Fibroblast of skin of back (primary cell): ENCODE measurements around the gene MST1.
A peak's percentile ranks its signal among the peaks of the same experiment; 100 is the strongest.

Experiments used
- DNase-seq: peaks from one replicate; pipeline ENCODE4 v3.0.0-alpha.2; 2013

Gene MST1

GRCh38 chr3:49717959-49718857 lies 28.9 kb upstream of the MST1 start:
- no peak for DNase-seq

GRCh38 chr3:49717211-49717958 lies 28.1 kb upstream of the MST1 start:
- DNase-seq = no peak

DNA sequence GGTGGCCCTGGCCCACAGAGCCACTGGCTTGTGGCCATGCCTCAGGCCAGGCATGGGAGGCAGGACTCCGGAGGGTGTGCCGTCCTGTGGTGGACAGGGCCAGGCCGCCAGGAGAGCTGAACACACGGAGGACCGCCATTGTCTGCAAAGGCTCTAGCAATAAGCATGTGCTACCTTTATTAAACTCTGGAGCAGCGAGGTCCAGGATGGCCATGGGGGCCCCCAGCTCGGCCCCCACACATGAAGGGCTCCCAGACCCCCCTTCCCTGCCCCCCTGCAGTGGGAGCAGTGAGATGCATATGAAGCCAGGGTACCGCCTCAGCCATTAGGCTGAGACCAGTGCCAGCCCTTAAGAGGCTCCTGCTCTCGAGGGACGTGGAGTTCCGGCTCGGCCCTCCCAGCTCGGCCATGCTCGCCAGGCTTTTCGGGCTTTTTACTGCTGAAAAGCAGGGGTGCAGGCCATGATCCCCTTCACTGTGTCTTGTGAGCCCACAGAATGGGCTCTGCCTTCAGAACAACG lies 27.5 kb upstream of the MST1 start:
- DNase-seq = no peak

GRCh38 chr3:49716169-49716568 lies 26.9 kb upstream of the MST1 start:
- DNase-seq = no peak

- DNase-seq = no peak
Measured at GRCh38 chr3:49715611-49716121, 26.4 kb upstream of the MST1 start.

GRCh38 chr3:49714728-49715550 lies 25.7 kb upstream of the MST1 start:
- no peak for DNase-seq

DNA sequence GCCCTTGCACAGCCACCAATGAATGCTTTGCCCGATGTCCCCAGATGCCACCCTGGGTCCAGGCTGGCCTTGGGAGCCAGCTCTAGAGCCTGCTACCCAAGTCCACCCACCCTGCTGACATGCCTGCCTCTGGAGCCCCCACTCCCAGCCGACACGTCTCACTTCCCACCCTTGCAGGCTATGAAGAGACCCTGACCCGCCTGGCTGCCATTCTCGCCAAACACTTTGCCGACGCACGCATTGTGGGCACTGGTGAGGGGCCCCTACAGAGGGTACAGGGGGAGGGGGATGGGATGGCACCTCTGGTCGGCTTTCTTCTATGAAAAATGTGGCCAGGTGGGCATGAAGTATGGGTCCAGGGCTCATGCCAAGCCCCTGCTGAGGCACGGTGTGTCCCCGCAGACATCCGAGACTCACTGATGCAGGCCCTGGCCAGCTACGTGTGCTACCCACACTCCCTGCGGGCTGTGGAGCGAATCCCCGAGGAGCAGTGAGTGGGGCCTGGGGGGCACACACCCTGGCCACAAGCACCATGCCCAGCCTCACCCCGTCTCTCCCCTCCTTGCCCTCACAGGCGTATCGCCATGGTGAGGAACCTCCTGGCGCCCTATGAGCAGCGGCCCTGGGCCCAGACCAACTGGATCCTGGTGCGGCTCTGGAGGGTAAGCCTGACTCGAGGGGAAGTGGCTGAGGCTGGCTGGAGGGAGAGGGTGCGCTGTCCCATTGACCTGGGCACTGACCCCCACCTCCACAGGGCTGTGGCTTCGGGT lies 24.2 kb upstream of the MST1 start:
- no peak for DNase-seq

- no peak for DNase-seq
Measured at GRCh38 chr3:49712631-49713317, 23.5 kb upstream of the MST1 start.

- DNase-seq = no peak
Measured at GRCh38 chr3:49712166-49712565, 22.9 kb upstream of the MST1 start.

DNA sequence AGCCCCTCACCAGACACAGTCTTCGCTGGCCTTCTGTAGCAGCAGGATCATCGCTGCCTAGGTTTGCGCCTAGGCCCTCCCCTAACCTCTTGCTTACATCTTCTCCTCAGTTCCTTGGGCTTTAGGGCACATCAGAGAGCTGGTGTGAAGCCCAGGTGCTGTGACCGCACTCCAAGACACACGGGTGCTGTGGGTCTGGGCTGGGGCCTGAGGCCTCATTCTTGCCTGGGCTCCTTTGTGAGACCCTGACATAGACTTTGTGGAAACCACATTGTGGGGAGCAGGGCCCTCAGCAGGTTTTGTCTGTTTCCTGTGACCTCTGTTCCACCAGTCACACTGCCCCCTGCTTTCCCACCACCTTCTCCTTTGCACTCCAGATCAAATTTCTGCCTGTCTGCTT lies 22.2 kb upstream of the MST1 start:
- no peak for DNase-seq

DNA sequence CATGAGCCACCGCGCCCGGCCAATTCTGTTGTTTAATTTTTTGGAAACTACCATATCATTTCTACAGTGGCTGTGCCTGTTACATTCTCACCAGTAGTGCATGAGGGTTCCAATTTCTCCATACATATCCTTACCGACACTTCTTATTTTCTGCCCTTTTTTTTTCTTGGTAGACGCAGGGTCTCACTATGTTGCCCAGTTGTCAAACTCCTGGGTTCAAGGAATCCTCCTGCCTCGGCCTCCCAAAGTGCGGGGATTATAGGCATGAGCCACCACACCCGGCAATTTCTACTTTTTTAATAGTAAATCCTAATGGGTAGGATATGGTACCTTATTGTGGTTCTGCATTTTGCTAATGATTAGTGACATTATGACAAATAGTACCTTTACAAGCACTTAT lies 20.6 kb upstream of the MST1 start:
- DNase-seq = no peak

GRCh38 chr3:49707113-49707480 lies 17.8 kb upstream of the MST1 start:
- DNase-seq = no peak

- no peak for DNase-seq
Measured at GRCh38 chr3:49706456-49707112, 17.3 kb upstream of the MST1 start.

DNA sequence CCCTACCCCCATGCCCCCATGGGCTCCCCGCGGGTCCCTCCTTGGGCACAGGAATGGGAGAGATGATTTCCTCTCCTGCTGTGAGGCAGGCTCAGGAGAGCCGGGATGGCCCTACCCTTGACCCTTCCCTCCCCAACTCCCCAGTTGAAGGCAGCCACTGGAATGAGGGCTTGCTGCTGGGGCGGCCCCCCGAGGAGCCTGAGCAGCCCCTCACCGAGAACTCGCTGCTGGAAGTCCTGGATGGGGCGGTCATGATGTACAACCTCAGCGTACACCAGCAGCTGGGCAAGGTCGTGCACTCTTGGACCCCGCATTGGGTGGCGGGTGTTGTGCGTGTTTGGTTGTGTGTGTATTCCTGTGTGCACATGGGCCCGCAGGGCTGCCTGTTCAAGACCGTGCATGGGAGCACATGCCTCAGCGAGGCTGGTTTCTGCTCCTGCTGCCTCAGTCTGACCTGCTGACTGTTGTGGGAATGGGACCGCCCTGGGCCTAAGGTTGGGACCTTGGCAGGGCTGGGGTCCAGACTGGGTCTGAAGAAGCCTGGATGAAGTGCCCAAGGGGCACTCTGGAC lies 16.2 kb upstream of the MST1 start:
- no peak for DNase-seq

DNA sequence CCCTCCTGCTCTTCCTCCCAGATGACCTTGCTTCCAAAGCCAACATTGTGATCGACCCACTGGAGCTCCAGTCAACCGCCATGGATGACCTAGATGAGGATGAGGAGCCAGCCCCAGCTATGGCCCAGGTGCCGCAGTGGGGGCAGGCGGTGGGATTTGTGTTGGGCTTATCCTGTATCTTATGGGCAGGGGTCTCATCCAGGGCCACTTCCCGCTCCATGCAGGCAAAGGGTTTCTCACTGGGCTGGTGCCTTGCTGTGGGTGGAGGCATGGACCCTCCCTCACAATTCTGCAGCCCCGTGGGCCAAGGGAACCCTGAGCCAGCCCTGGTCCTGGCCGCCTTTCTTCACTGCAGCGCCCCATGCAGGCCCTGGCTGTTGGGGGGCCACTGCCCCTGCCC lies 15.4 kb upstream of the MST1 start:
- DNase-seq = no peak

DNA sequence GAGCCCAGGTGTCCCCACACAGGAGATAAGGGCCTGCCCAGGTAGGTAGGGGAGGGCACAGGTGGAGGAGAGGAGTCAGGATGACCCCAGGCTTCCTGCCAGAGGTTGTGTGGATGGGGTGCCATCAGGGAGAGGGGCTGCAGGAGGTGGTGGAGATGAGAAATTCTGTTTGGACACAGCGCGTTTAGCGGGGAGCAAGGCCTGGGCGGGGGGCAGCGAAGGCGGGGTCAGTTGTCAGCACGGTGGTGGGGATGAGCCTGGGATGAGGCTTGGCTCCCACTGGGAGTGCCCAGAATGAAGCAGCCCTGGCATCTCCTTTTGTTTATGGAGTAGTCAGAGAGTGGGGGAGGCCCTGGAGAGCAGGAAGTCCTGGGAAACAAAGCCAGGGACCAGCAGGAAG lies 14.7 kb upstream of the MST1 start:
- no peak for DNase-seq

DNA sequence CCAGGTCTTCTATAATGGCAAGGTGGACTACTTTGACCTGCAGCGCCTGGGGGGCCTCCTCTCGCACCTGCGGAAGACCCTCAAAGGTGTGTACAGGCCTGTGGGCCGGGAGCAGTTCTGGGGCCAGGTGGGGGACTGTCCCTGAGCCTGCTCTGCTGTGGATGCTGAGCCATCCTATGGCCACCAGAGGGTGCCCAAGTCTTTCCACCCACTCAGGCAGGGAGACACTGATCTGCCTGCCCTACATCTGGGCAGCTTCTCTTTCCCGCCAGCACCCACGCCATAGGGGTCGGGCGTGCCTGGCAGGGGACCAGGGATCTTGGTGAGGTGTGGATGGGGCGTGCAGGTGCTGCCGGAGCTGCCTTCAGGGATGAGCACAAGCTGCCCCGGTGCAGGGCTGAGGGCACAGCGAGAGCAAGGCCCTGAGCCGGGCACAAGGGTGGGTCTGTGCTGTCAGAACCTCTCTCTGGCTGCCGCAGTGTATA lies 14.2 kb upstream of the MST1 start:
- DNase-seq = peak; percentile 64

DNA sequence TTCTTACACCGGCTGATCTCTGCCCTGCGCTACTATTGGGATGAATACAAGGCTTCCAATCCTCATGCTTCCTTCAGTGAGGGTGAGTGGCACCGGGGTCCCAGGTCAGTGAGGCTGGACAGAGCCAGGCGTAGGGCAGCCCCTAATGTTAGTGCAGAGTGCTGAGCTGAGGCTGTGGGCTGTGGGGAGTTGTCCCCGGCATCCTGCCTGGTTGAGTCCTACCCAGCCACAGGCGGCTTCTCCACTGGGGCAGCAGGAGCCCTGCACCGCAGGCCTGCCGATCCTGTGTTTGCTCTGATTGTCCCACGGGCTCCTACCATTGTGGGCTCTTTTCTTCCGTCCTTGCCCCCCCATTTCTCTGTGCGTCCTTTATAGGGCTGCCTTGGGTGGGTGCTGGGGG lies 13.4 kb upstream of the MST1 start:
- no peak for DNase-seq

DNA sequence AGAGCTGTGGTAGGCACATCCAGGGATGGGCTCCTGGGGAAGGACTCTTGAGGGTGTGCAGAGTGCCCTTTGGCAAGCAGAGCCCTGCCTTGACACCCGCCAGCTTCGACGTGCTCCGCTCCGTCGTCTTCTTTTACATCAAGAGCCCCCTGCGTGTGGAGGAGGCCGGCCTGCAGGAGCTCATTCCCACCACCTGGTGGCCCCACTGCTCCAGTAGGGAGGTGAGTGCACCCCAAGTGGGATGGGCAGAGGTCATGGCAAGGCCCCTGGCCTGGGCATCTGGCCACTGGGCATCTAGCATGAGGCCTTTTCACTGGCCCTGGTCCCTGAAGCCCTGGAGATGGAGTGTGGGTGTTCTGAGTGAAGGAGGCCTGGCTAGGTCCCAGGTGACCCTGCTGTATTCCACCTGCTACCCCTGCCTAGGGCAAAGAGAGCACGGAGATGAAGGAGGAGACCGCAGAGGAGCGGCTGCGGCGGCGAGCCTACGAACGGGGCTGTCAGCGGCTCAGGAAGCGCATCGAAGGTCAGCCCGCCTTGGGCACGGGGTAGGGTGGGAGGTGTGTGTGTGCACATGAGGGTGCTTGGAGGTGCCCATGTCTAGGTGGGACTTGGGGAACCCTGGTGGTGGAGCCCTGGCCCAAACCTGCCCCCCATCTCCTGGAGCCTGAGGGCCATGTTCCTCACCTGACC lies 12.3 kb upstream of the MST1 start:
- no peak for DNase-seq
